Lower leg skin (tissue), 3 donors: ENCODE data around the gene C2CD4A.

Experiments used
- POLR2A ChIP-seq, 2 donors: fragments of 450-650 bp; IDR thresholded peaks; one replicate each; pipeline ENCODE4 v1.6.1; 2016 to 2017; ENCODE audit warnings: antibody characterized with exemption in 2 of 2, mild to moderate bottlenecking in 1 of 2, moderate library complexity in 1 of 2
- TF ChIP-seq, protein P1 (sequence below), 3 donors: fragments of 450-650 bp; IDR thresholded peaks; one replicate each; pipeline ENCODE4 v1.5.1; 2016; ENCODE audit warnings: antibody characterized with exemption in 3 of 3, mild to moderate bottlenecking in 3 of 3, moderate library complexity in 2 of 3

DNA sequence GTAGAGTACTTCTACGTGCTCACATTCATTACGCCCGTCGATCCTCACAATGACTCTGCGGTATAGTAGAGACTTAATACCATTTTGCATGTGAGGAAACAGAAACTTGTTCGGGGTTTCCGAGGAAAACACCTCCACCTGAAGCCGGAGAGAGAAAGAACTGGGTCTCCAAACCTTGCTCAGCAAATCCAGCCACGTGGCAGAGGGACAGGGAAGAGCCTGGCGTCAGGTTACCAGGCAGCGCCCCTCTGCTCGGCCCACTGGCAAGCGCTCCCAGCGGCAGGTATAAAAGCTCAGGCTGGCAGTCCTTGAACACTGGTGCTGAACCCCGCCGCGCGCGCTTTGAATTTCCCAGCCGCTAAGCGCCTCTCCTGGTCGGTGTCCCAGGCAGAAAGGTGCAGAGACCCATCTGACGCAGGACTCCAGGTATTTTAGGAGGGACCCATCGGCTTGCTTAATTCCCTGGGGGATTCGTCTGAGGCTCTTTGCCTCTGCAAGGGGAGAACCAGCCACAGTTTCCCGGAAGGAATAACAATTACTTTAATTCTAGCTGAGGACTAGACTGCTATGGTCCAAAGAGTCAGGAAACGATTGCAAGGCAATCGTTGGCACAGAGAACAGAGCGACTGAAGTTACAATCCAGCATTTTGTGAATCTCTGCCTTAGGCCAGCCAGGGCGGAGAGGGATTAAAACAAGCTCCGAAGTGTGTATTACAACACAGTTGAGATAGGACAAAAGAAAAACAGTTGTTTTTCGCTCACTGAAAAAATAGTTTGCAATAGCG lies at the start of gene C2CD4A:
- TF ChIP-seq POLR2A (IDR thresholded peaks at IDR 0.05), result no peak
- TF ChIP-seq, protein P1, sequence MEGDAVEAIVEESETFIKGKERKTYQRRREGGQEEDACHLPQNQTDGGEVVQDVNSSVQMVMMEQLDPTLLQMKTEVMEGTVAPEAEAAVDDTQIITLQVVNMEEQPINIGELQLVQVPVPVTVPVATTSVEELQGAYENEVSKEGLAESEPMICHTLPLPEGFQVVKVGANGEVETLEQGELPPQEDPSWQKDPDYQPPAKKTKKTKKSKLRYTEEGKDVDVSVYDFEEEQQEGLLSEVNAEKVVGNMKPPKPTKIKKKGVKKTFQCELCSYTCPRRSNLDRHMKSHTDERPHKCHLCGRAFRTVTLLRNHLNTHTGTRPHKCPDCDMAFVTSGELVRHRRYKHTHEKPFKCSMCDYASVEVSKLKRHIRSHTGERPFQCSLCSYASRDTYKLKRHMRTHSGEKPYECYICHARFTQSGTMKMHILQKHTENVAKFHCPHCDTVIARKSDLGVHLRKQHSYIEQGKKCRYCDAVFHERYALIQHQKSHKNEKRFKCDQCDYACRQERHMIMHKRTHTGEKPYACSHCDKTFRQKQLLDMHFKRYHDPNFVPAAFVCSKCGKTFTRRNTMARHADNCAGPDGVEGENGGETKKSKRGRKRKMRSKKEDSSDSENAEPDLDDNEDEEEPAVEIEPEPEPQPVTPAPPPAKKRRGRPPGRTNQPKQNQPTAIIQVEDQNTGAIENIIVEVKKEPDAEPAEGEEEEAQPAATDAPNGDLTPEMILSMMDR (IDR thresholded peaks at IDR 0.05), result no peak
